Peyer's patch (tissue), 4 donors: Measurements from ENCODE around the gene ARHGAP15. TPM values are rescaled to one million over a fixed set of nuclear protein-coding genes. Genes with fewer than 3 reads are reported as not detected.

Experiments used
- DNase-seq, 3 donors: peaks; one replicate each; pipeline ENCODE4 v3.0.0-alpha.2; 2017 to 2019
- H3K27ac ChIP-seq, 4 donors: fragments of 200-600 bp; sonication (generic); one replicate each; pipeline ENCODE4 v1.5.1; 2016 to 2019
- H3K27me3 ChIP-seq, 2 donors: fragments of 200-600 bp; sonication (generic); one replicate each; pipeline ENCODE4 v1.5.1; 2019
- H3K36me3 ChIP-seq, 3 donors: fragments of 200-600 bp; sonication (generic); one replicate each; pipeline ENCODE4 v1.5.1; 2016 to 2019
- H3K4me1 ChIP-seq, 4 donors: fragments of 200-600 bp; sonication (generic); one replicate each; pipeline ENCODE4 v1.5.1; 2016 to 2019
- H3K4me3 ChIP-seq, 4 donors: fragments of 200-600 bp; sonication (generic); 1 replicate in 3 of 4; 2 replicates in 1 of 4; pipeline ENCODE4 v1.5.1; 2016 to 2019; ENCODE audit warnings: mild to moderate bottlenecking in 1 of 4
- H3K9me3 ChIP-seq, 4 donors: fragments of 200-600 bp; sonication (generic); one replicate each; pipeline ENCODE4 v1.5.1; 2016 to 2019; ENCODE audit warnings: mild to moderate bottlenecking in 1 of 4
- CTCF ChIP-seq, 6 experiments: fragments of 450-650 bp in 4 of 6; fragments of 200-600 bp in 2 of 6; sonication (generic) in 1 of 6; IDR thresholded peaks; one replicate each; pipeline ENCODE4 v1.5.1; 2017 to 2019; ENCODE audit warnings: antibody characterized with exemption in 6 of 6, mild to moderate bottlenecking in 3 of 6, moderate library complexity in 1 of 6
- POLR2A ChIP-seq, 2 donors: fragments of 450-650 bp; IDR thresholded peaks; one replicate each; pipeline ENCODE4 v1.5.1; 2017; ENCODE audit warnings: antibody characterized with exemption in 2 of 2, mild to moderate bottlenecking in 2 of 2, moderate library complexity in 2 of 2
- total RNA-seq, 4 donors: library from RNA; depleted of rRNA; stranded (reverse); fragments of >200 nt; gene quantifications; one replicate each; pipeline ENCODE4 v1.1.0, GENCODE V29; 2016

ARHGAP15 gene
- total RNA-seq, 4 donors from 2014 or later = 6.7 to 203 (median 12.5) TPM

DNA sequence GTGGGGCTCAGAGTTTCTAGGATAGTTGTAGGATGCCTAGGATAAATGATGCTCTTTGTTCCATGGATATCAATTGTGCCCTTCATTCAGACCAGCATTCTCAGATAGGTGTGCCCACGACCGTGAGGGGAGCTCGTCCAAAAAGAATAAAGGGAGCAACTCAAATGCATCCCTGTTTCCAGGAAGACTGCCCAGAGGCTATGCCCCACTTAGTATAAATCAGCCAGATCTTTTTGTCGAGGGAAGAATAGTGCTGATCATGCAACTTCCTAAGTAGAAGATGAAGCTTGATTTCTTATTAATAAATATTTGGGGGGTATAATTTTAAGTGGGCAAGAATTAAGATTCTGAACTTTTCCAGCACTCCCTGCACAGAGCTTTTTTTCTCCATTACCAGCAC, 450.2 kb downstream of the ARHGAP15 start:
- Histone ChIP-seq H3K36me3 (no peaks in the 10 kb centered on the region), H3K4me3 (no peak overlapping the region), H3K9me3 (no peaks in the 10 kb centered on the region), H3K4me1 (no peaks in the 10 kb centered on the region), H3K27me3 (no peaks in the 10 kb centered on the region), H3K27ac (no peak overlapping the region)
- DNase-seq = no peak
- TF ChIP-seq POLR2A (IDR thresholded peaks at IDR 0.05) = no peak
- no peak for TF ChIP-seq CTCF (IDR thresholded peaks at IDR 0.05)

- Histone ChIP-seq H3K27me3 (no peaks in the 10 kb centered on the region), H3K27ac (no peak overlapping the region), H3K4me1 (no peaks in the 10 kb centered on the region), H3K36me3 (no peaks in the 10 kb centered on the region), H3K9me3 (no peaks in the 10 kb centered on the region), H3K4me3 (no peak overlapping the region)
- TF ChIP-seq POLR2A (IDR thresholded peaks at IDR 0.05) (no peak), CTCF (IDR thresholded peaks at IDR 0.05) (no peak)
- no peak for DNase-seq
Observed at GRCh38 chr2:143581134-143581533, 451.9 kb downstream of the ARHGAP15 start.

DNA sequence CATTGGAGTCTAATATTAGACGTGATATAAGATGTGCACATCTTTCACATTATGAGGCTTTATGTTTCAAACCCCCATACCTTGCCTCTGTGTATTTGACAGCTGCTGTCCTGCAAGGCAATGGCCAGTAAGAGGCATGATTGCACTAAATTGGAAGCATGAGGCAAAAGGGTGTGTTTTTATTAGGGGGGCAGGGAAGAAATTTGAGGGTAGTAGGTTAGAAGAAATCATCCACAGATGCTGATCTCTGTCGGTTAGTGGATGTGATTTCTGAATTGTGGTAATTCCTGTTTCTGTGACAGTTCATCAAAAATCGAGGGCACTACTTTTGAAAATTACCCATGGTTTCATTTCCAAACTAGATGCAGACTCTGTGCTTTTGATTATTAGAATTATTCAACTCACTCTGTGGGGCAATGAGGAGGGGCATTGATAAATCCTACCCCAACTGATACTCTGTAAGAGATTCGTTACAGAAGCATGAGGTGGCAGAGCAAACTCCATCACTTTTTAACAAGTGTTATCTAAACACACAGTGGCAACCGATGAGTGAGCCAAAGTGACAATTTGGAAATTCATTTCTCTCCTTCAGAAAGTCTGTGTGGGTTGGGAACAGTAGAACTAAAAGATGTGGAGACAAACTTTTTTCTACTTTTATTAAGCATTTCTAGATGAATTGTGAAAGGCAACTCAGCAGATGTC, 453.0 kb downstream of the ARHGAP15 start:
- no peaks in the 10 kb centered on the region for H3K4me1 ChIP-seq
- no peak overlapping the region for H3K27ac ChIP-seq
- no peaks in the 10 kb centered on the region for H3K36me3 ChIP-seq
- DNase-seq = no peak
- H3K27me3 ChIP-seq = no peaks in the 10 kb centered on the region
- no peaks in the 10 kb centered on the region for H3K9me3 ChIP-seq
- no peak for TF ChIP-seq CTCF (IDR thresholded peaks at IDR 0.05)
- TF ChIP-seq POLR2A (IDR thresholded peaks at IDR 0.05) = no peak
- no peak overlapping the region for H3K4me3 ChIP-seq

GRCh38 chr2:143584936-143585335, 455.7 kb downstream of the ARHGAP15 start:
- Histone ChIP-seq H3K27me3 (no peaks in the 10 kb centered on the region), H3K27ac (no peak overlapping the region), H3K9me3 (no peaks in the 10 kb centered on the region), H3K4me3 (no peak overlapping the region), H3K4me1 (no peaks in the 10 kb centered on the region), H3K36me3 (no peaks in the 10 kb centered on the region)
- TF ChIP-seq CTCF (IDR thresholded peaks at IDR 0.05) = no peak
- no peak for TF ChIP-seq POLR2A (IDR thresholded peaks at IDR 0.05)
- no peak for DNase-seq

GRCh38 chr2:143586119-143586518, 456.9 kb downstream of the ARHGAP15 start:
- H3K9me3 ChIP-seq = no peaks in the 10 kb centered on the region
- TF ChIP-seq CTCF (IDR thresholded peaks at IDR 0.05) = no peak
- no peak for TF ChIP-seq POLR2A (IDR thresholded peaks at IDR 0.05)
- H3K27ac ChIP-seq = no peak overlapping the region
- no peaks in the 10 kb centered on the region for H3K36me3 ChIP-seq
- H3K4me1 ChIP-seq = no peaks in the 10 kb centered on the region
- no peak overlapping the region for H3K4me3 ChIP-seq
- no peak for DNase-seq
- H3K27me3 ChIP-seq = no peaks in the 10 kb centered on the region

DNA sequence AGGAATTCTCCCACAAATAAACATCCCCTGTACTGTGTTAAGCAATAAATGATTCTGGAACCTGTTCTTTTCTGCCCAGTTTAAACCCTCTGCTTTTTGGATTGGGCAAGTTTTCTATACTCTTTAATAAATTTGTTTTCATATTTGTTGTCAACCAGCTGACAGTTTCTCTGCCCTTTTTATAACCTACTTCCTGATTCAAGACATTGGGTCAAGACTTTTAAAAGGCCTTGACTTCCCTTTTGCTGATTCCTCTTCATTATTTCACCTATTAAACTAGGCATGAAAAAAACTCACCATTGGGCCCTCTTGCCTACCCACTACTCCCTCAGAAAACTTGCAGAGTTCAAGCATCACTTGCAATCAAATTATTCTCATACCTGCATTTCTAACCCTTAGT, 459.5 kb downstream of the ARHGAP15 start:
- no peak for DNase-seq
- no peak overlapping the region for H3K27ac ChIP-seq
- no peaks in the 10 kb centered on the region for H3K36me3 ChIP-seq
- no peaks in the 10 kb centered on the region for H3K9me3 ChIP-seq
- H3K4me3 ChIP-seq = no peak overlapping the region
- no peaks in the 10 kb centered on the region for H3K4me1 ChIP-seq
- no peaks in the 10 kb centered on the region for H3K27me3 ChIP-seq
- TF ChIP-seq POLR2A (IDR thresholded peaks at IDR 0.05) = no peak
- TF ChIP-seq CTCF (IDR thresholded peaks at IDR 0.05) = no peak
